Progenitor cell of endocrine pancreas (in vitro differentiated cells): Measurements from ENCODE around the gene ABCB10. TPM values are rescaled to one million over a fixed set of nuclear protein-coding genes. Genes with fewer than 3 reads are reported as not detected.

Source experiments
- DNase-seq: peaks from one replicate; pipeline ENCODE4 v3.0.0; 2021; ENCODE audit warnings: low spot score; ENCODE audit not compliant: unreplicated experiment
- H3K27ac Mint-ChIP-seq: 2 replicates; pipeline ENCODE4 v1.8.0; 2021; ENCODE audit warnings: mild to moderate bottlenecking, moderate library complexity, mixed read lengths
- H3K27me3 Mint-ChIP-seq: 2 replicates; pipeline ENCODE4 v1.8.0; 2021; ENCODE audit warnings: mixed read lengths
- H3K36me3 Mint-ChIP-seq: 2 replicates; pipeline ENCODE4 v1.8.0; 2022; ENCODE audit warnings: mixed read lengths; ENCODE audit not compliant: insufficient read depth
- H3K4me1 Mint-ChIP-seq: 2 replicates; pipeline ENCODE4 v1.8.0; 2021; ENCODE audit warnings: low read depth, mixed read lengths
- H3K4me3 Mint-ChIP-seq: 2 replicates; pipeline ENCODE4 v1.8.0; 2021; ENCODE audit warnings: low read depth, mild to moderate bottlenecking, moderate library complexity, mixed read lengths
- H3K9me3 Mint-ChIP-seq: 2 replicates; pipeline ENCODE4 v1.8.0; 2021; ENCODE audit warnings: low read depth, mixed read lengths
- CTCF ChIP-seq: fragments of 200-600 bp; sonication (generic); IDR thresholded peaks from one replicate; pipeline ENCODE4 v1.5.0; 2021; ENCODE audit warnings: antibody characterized with exemption, mild to moderate bottlenecking; ENCODE audit not compliant: unreplicated experiment
- total RNA-seq: library from RNA; stranded (reverse); gene quantifications from 2 replicates; pipeline ENCODE4 v1.2.1, GENCODE V29; 2021

Gene ABCB10
- total RNA-seq, 1 donor from 2014 or later, result 21.4 TPM

GRCh38 chr1:229495782-229496181 lies 62.7 kb downstream of the ABCB10 start:
- Mint-ChIP-seq H3K4me3 (no peak overlapping the region), H3K27me3 (no peaks in the 10 kb centered on the region), H3K9me3 (no peaks in the 10 kb centered on the region), H3K4me1 (no peaks in the 10 kb centered on the region), H3K27ac (no peak overlapping the region), H3K36me3 (peaks cover 17% of the 10 kb centered on the region)
- DNase-seq, result no peak
- no peak for TF ChIP-seq CTCF

- no peak for DNase-seq
- Mint-ChIP-seq H3K4me1 (no peaks in the 10 kb centered on the region), H3K4me3 (no peak overlapping the region), H3K36me3 (peaks cover 31% of the 10 kb centered on the region), H3K9me3 (no peaks in the 10 kb centered on the region), H3K27me3 (no peaks in the 10 kb centered on the region), H3K27ac (no peak overlapping the region)
- TF ChIP-seq CTCF, result no peak
Observed at GRCh38 chr1:229487181-229487580, 71.3 kb downstream of the ABCB10 start.

GRCh38 chr1:229485318-229485717 lies 73.2 kb downstream of the ABCB10 start:
- Mint-ChIP-seq H3K4me3 (no peak overlapping the region), H3K4me1 (no peaks in the 10 kb centered on the region), H3K36me3 (peaks cover 31% of the 10 kb centered on the region), H3K27ac (no peak overlapping the region), H3K9me3 (no peaks in the 10 kb centered on the region), H3K27me3 (no peaks in the 10 kb centered on the region)
- TF ChIP-seq CTCF, result no peak
- no peak for DNase-seq

GRCh38 chr1:229482511-229482910 lies 76.0 kb downstream of the ABCB10 start:
- Mint-ChIP-seq H3K4me1 (peaks cover 9% of the 10 kb centered on the region), H3K36me3 (peaks cover 37% of the 10 kb centered on the region), H3K27ac (no peak overlapping the region), H3K4me3 (no peak overlapping the region), H3K27me3 (no peaks in the 10 kb centered on the region), H3K9me3 (no peaks in the 10 kb centered on the region)
- no peak for DNase-seq
- TF ChIP-seq CTCF, result no peak

- Mint-ChIP-seq H3K27ac (no peak overlapping the region), H3K36me3 (peaks cover 37% of the 10 kb centered on the region), H3K4me1 (peaks cover 9% of the 10 kb centered on the region), H3K9me3 (no peaks in the 10 kb centered on the region), H3K27me3 (no peaks in the 10 kb centered on the region), H3K4me3 (no peak overlapping the region)
- TF ChIP-seq CTCF, result no peak
- DNase-seq, result no peak
Observed at GRCh38 chr1:229480495-229480894, 78.0 kb downstream of the ABCB10 start.
